ENCODE results near the gene WASF2.
"Not testable (repeated sequence)": the region's sequence is repeated elsewhere in the genome, so short reads cannot be mapped to it uniquely, and the experiment has no call there.

Gene WASF2

DNA sequence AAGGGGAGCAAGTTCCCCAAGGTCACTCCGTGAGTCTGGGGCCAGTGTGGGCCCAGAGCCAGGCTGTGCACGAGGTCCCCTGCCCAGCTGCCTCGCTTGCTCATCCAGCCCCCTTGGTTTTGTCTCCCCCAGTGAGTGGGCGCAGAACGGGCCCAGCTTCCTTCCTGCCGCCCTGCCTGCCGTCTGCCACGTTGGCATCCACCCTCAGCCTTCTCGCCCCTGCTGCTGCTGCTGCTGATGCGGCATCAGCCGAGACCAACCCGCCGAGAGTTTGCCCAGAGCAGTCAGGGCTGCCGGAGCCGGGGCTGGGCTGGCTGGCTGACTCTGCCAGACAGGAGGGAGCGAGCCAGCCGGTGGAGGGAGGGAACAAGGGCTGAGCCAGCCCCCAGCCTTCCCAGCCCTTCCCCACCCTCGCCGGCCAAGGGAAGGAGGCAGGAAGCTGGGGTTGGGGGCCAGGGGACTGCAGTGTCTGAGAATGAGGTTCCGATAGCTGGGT, 31.4 kb upstream of the WASF2 start:
- peak; percentile 39 for DNase-seq (ENCODE audit: low read depth)

DNA sequence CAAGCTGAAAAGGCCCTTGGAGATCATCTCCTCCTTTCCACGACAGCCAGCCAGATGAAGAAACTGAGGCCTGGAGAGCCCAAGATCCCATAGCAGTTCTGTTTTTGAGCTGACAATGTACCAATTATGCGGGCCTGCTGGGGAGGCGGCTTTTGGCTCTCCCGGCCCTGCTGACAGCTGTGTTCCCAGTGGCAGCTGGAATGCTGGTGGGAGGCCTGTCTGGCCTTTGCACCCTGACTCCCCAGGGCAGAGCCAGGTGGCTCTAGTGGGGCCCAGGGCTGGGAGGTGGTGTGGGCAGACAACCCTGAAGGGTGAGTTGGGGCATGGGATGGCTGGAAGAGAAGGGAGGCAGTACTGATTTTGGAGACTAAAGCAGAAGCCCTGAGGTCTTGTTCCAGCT, 30.7 kb upstream of the WASF2 start:
- DNase-seq (ENCODE audit: low read depth) = no peak

DNA sequence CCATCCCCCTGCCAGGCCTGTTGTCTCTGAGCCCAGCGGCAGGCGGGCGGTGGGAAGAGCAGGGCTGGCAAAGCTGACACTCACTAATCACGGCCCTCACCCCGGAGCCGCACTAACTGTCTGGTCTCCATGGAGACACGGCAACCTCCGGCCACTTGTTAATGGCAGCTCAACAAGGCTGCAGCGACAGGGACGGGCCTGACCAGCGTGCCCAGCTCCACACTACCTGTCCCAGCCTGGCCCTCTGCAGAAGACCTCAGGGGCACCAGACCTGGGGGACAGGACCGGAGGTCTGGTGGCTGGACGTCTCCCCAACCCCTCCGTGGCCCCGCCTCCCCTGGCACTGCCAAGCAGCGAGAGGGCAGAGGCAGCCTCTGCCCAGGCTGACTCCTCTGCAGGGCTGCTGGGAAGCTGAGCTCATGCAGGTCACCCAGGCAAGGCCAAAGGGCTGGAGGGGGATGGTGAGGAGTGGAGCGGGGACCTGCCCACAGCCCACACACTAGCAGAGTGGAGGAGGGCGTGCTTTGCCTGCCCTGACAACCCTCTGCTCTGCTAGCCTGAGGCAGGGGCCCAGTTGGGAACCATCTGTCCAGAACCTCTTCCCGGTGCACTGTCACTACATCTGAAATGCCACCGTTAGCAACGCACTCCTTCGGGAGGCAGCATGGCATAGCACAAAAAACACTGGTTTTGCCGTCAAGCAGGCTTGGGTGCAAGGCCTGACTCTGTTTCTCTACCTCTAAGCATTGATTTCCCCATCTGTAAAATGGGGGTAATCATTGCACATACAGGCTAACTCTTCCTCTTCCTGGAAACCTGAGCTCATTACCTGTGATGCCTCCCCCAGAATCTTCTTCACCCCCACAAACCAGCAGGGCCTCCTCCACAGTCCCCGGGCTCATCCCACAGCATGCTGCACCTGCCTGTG, 29.6 kb upstream of the WASF2 start:
- DNase-seq (ENCODE audit: low read depth) = no peak

DNA sequence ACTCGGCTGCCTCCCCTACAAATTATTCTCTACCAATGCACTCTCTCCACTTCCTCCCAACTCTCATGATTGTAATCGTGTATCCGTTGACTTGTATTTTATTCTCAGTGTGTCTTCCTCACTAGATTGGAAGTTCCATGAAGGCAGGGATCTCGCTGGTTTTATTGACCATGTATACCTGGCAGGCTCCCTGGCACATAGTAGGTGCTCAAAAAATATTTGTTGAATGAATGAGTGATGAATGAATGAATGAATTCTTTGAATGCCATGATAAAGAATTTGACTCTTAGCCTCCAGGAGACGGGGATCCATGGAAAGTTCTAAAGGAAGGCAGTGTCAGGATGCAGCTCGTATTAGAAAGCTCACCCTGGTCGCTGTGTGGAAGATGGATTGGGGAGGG, 28.8 kb upstream of the WASF2 start:
- DNase-seq (ENCODE audit: low read depth) = no peak

DNA sequence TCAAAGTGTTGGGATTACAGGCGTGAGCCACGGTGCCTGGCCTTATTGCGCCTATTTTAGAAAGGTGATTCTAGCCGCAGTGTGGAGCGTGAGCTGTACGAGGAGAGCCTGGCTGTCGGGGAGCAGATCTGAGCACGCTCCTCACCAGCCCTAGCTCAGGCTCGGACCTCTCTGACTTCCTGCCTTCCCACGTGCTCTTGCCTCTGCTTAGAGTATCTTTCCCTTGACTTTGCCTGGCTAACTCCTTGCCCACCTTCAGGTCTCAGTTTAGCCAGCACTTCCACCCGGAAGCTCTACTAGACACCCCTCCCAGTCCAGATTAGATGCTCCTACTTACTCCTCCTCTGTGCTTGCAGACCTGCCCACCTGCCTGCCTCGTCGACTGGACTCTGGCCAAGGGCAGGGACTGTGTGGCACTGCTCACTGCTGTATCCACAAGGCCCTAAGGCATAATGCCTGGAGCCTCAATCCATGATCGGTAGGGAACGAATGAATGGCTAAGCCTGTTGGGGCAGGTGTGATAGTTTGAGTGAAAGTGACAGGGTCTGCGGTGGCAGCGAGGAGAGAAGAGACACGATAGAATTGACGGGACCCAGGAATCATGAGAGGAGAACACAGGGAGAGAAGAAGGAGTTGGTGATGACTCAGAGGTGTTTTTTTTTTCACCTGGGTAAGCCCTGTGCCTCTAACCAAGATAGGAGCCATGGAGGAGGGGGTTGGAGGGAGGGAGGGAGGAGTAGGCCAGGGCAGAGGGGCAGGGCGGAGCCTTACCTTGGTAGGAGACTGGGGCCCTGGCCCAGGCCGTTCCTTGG, 28.1 kb upstream of the WASF2 start:
- DNase-seq (ENCODE audit: low read depth) = no peak

DNA sequence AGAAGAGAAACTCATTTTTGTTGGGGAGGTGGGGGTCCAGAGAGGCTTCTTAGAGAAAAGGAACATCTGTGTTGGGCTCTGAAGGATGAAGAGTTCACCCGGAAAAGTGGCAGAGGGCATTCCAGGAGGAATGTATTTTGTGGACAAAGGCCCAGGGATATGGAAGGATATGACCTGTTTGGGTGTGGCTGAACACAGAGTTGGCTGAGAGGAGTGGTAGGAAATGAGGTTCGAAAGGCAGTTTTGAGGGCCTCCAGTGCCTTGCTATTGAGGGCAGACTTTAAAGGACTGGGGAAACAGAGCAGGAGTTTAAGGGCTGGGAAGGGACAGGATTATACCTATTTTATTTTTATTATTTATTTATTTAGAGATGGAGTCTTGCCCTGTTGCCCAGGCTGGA, 27.3 kb upstream of the WASF2 start:
- DNase-seq (ENCODE audit: low read depth) = no peak

DNA sequence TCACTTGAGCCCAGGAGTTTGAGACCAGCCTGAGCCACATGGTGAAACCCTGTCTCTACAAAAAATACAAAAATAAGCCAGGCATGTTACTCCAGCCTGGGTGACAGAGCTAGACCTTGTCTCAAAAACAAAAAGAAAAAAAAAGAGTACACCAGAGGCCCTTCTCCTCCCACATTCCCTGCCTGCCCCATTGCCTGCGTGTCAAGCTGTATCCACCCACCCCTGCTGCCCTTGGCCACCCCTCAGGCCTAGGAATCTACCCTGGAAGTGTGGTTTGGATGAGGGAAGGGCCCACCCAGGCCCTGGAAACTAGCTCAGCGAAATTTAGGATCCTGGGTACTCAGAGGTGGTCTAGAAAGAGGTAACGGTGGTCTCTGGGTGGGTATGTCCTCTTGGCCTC, 25.7 kb upstream of the WASF2 start:
- no peak for DNase-seq (ENCODE audit: low read depth)

DNA sequence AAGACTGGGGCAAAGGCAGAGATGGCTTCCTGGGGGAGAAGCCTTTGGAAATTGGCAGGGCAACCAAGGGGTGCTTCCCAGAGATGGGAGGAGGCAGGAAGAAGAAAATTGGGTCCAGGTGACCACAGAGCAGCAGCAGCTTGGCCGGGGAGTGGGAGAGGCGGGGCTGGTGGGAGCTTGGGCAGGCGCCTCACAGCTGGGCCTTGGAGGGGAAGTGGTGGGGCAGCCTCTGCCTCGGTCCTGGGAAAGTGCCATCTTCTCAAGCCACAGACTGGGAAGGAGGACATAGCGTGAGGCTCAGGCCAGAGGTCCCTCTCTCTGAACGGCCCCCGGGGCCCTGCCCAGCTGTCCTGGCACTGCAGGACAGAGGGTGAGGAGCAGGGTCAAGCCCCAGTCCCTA, 24.0 kb upstream of the WASF2 start:
- DNase-seq (ENCODE audit: low read depth) = no peak

DNA sequence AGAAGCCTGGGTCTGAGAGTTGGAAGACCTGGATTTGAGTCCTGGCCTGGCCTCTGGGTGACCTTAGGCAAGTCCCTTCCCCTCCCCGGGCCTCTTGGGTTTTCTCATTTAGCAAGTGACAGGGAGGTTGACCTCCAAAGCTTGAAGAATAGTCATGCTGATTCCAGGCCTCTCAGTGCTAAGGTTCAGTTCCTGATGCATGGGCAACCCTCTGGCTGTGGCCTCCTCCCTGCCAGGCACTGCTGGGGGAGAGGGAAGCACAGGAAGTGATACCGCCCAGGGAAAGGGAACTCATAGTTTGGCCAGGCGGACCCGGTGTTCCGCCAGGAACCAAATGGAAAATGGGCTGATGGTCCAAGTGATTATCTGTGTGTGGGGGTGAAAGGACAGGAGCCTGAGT, 23.6 kb upstream of the WASF2 start:
- DNase-seq (ENCODE audit: low read depth) = no peak

DNA sequence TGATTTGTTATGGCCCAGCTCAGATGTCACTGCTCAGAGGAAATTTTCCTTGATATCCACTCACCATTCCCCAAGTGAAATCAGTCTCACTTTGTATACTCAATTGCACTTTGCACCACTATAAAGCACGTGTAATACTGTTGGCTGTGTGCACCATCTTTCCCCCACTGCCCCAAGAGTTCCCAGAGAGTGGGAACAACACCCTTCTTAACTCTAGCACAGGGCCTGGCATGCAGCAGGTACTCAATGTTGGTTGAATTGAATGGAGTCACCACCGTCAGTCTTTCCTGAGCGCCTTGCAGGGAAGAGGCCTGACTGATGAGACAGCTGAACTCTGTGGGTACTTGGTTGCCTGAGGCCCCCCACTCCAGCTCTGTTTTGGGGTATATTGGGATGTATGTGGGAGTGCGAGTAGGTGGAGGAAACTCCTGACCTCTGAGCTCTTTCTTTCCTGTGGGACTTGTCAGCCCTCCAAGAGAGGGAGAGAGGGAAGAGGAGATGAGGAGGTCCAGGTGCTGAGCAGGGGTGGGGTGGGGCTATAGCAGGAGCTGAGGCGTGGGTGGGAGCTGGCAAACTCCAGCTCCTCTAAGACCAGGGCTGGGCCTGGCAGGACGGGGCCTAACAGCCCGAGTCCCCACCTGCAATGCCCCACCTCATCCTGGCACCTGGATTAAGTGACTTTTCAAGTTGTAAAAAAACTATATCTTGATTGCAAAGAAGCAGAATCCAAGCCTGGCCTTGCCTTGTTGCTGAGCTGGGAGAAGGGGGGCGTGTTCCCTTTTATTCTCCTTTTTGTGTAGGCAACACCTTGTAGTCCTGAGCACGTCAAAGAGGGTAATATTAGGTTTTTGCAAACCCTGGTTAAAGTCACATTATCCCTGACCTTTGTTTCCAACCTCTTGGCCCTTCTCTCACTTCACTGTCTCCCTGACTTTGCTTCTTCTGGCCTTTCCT, 19.4 kb upstream of the WASF2 start:
- DNase-seq (ENCODE audit: low read depth) = no peak

DNA sequence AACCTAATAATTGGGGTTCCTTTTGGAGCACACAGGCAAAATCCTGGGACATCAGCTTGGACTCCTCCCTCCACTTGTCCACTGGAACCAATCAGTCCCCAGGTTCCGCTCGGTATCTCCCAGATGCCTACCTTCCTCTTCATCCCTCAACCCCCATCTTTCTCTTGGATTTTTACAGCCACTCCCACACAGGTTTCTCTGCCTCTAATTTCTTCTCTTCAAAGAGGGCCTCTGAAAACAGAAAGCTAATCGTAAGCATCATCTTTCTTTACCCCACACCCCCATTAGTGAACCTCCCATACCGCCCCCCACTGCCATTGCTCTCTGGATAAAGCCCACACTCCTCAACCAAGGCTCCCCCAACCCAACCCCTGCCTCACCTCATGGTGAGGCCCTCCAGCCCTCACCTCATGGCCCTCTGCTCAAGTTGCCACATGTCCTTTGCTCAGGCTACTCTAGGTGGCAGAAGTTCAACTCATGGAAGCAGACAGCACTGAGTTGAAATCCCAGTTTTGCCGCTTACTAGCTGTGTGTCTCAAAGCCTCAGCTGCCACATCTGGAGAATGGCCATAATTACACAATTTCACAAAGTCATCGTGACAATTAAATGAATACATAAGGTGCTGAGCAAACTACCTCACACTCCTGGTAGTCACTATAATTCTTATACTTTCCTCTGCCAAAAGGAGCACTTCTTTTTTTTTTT, 18.1 kb upstream of the WASF2 start:
- DNase-seq (ENCODE audit: low read depth) = no peak

DNA sequence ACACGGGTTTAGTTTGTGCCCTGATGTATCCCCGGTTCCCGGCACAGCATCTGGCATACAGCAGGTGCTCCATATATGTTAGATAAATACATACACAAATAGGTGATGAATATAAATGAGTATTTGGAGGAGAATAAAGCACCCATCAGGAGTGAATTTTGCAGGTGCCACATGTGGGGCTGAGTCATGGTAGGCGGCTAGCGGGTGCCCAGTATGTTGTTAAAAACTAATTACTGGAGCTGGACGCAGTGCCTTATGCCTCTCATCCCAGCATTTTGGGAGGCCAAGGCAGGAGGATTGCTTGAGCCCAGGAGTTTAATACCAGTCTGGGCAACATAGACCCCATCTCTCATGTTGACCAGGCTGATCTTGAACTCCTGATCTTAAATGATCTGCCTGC, 16.7 kb upstream of the WASF2 start:
- DNase-seq (ENCODE audit: low read depth) = no peak

DNA sequence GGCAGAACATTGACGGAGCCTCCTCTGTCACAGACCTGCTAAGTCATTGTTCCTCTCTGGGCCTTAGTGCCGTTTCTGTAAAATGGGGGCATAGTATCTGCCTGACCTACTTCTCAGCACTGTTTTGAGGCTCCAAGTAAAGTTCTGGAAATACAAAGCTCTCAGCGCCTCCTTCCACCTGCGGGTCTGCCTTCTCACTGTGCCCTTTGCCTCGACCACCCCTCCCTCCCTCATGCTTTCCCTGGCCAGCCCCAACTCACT, 15.4 kb upstream of the WASF2 start:
- no peak for DNase-seq (ENCODE audit: low read depth)

DNA sequence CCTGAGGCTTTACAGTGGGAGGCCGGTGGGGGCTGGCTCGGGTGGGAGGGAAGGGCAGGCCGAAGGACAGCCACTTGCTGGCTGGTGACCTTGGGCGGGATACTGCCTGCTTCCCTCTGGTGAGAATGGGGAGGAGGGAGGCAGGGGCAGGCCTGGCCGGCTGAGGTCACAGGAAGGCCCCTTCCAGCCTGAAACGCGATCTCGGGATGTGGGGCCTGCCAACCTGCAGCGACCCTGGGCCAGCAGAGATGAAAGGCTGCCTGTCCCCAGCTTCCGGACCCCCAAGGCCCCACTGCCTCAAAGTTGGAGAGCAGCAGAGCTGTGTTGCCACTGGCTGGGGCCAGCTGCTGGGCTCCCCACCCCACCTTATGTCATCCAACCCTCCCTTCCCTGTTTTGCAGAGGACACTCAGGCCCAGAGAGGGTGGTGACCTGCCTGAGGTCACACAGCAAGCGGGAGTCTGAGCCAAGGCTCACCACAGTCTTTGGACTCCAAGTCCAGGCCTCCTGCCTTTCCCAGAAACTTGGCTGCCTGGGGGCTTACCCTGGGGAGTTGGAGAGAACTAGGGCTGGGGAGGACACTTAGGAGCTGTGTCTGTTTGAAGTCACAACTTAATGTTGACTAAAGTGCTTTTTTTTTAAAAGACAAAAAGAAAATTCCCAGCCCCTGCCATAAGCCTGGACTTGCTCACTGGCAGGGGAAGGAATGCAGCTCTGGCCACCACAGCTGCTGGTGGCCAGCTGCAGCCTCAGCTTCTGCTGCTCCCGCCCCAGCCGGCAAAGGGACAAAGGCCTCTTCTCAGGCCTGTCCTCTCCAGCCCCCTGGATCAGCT, 14.8 kb upstream of the WASF2 start:
- no peak for DNase-seq (ENCODE audit: low read depth)

DNA sequence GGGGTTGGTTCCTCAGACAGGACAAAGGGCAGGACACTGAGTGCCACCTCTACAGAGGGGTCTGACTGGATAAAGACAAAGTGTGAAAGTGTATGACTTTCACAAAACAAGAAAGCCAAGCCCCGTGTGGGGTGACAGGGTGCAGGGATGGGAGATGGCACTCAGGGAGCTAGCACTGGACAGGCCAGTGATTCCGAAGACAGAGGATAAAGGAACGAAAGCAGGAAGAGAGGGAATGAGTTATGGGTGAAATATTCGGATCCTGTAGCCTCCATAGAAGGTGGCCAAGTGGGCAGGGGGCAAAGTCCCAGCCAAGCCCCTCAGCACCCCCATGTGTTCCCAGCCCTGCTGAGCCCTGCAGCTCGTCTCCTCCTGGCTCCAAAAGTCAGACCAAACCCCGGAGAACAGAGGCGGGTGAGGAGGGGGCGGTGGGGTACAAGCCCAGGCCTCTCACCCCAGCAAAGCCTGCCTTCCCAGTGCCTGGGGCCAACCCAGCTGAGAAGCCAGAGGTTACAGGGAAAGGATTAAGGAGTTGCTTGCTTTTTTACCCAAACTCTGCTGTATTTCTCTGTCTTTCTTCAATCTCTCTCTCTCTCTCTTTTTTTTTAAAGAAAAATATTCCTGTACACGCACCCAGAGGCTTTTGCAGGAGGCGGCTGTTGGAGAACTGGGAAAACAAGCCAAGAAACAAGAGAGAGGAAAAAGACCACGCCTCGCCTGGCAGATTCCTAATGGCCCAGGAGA, 14.0 kb upstream of the WASF2 start:
- DNase-seq (ENCODE audit: low read depth) = no peak

DNA sequence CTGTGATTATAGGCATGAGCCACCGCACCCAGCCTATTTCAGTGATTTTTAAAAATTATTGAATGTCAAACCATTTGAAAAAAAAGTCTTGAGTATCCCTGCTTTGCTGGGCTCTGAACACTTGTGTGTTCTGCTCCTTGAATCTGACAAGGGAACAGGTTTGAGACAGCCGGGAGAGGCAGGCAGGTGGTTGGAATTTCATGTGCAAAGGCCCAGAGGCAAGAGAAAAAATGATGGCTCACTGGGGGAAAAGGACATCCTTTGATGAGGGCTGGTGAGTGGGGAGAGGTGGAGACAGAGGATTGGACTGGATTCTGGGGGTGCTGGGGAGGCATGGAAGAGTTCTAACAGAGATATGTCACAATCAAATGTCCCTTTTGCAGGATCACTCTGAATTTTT, 13.1 kb upstream of the WASF2 start:
- DNase-seq (ENCODE audit: low read depth) = no peak

DNA sequence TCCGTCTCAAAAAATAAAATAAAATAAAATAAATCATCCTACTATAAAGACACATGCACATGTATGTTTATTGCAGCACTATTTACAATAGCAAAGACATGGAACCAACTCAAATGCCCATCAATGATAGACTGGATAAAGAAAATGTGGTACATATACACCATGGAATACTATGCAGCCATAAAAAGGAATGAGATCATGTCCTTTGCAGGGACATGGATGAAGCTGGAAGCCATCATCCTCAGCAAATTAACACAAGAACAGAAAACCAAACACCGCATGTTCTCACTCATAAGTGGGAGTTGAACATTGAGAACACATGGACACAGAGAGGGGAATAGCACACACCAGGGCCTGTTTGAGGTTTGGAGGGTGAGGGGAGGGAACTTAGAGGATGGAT, 11.2 kb upstream of the WASF2 start:
- DNase-seq (ENCODE audit: low read depth) = not testable (repeated sequence)

DNA sequence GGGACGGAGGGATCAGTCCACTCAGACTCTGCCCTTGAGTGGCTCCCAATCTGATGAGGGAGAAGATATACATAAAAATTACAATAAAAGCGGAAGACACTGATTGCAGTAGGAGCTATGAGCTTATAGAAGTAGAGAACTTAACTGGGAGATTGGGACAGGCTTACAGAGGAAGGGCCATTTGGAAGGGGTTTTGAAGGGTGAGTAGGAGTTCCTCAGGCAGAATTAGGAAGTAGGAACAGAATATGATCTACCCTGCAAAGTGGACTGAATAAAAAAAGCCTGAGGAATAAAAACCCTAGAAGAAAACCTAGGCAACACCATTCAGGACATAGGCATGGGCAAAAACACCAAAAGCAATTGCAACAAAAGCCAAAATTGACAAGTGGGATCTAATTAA, 9.2 kb upstream of the WASF2 start:
- no peak for DNase-seq (ENCODE audit: low read depth)

DNA sequence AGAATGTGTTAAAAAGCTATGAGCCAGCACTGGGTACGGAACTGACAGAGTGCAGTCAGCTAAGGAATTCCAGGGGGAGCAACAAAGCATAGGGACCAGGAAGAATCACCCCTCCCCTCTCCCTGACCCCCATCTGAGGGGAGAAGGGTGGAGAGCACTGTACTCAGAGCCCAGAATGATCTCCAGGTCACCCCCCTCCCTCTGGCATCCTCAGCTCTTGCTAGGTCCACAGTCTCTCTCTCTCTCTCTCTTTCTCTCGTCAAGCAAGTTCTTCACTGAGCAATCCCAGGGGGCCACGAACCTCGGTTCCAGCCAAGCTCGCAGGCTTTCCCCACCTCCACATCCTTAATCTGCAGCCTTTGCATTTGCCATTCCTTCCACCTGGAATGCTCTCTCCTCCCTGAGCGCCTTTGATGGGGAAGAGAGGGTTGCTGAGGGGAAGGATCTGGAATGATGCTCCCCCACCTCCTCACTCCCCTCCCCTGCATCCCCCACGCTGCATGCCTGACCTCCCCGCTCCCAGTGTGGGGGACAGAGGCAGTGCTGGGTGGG, 6.7 kb upstream of the WASF2 start:
- no peak for DNase-seq (ENCODE audit: low read depth)

DNA sequence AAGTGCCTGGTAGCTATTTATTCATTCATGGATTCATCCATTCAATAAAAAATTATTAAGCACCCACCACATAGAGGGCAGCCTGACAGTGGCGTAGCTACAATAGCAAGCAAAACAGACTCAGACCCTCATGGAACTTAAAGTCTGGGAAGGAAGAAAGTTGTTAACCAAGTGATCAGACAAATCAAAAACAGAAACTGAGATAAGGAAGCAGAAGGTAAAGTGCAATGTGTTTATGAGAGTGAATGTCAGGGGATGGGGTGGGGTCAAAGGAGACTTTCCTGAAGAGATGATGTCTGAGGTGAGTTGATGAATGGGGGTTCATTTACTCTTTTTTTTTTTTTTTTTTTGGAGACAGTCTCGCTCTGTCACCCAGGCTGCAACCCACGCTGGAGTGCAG, 2.8 kb upstream of the WASF2 start:
- no peak for DNase-seq (ENCODE audit: low read depth)

Measured in stimulated activated CD8-positive, alpha-beta memory T cell treated with anti-CD3 and anti-CD28 coated beads, Interleukin-4, amount 100 ng/mL, for 24 hours (primary cell).